ENCODE data around the gene COX10.

COX10 gene

DNA sequence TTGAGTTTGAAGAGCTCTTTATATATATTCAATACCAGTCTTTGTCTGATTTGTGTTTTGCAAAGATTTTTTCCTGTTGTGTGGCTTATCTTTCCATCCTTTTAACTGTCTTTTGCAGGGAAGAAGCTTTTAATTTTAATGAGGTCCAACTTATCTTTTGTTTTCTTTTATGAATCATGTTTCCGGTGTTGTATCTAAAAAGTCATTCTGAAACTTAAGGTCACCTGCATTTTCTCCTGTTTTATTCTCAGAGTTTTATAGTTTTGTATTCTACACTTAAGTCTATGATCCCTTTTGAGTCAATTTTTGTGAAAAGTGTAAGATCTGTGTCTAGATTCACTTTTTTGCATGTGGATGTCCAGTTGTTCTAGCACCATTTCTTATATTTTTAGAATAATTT lies 24.6 kb upstream of the COX10 start:
- DNase-seq (ENCODE audit: low spot score) = no peak
- TF ChIP-seq, protein P1, sequence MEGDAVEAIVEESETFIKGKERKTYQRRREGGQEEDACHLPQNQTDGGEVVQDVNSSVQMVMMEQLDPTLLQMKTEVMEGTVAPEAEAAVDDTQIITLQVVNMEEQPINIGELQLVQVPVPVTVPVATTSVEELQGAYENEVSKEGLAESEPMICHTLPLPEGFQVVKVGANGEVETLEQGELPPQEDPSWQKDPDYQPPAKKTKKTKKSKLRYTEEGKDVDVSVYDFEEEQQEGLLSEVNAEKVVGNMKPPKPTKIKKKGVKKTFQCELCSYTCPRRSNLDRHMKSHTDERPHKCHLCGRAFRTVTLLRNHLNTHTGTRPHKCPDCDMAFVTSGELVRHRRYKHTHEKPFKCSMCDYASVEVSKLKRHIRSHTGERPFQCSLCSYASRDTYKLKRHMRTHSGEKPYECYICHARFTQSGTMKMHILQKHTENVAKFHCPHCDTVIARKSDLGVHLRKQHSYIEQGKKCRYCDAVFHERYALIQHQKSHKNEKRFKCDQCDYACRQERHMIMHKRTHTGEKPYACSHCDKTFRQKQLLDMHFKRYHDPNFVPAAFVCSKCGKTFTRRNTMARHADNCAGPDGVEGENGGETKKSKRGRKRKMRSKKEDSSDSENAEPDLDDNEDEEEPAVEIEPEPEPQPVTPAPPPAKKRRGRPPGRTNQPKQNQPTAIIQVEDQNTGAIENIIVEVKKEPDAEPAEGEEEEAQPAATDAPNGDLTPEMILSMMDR (IDR thresholded peaks at IDR 0.05; ENCODE audit: extremely low read depth, missing control alignments) = no peak

DNA sequence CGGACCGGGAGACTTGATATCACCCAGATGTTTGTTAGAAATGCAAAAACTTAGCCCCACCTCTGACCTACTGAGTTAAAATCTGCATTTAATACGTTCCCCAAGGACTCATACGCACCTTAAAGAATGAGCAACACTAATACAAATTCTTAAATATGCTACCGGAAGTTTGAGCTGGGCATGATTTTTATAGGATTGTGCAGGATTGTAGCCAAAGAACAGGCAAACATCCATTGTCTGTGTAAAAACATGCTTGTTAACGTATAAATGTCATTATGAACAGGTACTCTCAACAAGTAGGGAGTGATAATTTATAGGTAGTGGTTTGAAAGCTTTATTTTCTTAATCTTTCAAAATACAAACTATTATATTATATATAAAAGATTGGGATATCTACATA lies 22.3 kb upstream of the COX10 start:
- no peak for DNase-seq (ENCODE audit: low spot score)
- TF ChIP-seq, protein P1 (IDR thresholded peaks at IDR 0.05; ENCODE audit: extremely low read depth, missing control alignments) = no peak

DNA sequence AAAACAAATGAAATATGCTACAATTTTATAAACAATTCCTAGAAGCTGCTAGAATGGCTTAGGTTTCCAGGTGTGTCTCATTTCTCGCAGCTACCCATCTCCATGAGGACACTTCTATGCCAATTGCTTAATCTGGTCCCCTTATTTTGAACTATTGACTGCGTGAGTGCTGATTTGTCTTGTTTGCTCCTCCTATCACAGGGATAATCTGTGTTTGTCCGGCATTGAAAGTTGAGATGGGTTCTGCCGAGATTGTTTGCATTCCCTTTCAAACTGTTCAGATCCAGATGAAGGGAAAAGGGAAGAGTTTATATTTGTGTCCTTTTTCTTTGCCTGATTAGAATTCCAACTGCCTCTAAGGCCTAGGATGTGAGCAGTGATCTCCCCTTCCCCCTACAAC lies 21.7 kb upstream of the COX10 start:
- no peak for DNase-seq (ENCODE audit: low spot score)
- TF ChIP-seq, protein P1 (IDR thresholded peaks at IDR 0.05; ENCODE audit: extremely low read depth, missing control alignments) = no peak

DNA sequence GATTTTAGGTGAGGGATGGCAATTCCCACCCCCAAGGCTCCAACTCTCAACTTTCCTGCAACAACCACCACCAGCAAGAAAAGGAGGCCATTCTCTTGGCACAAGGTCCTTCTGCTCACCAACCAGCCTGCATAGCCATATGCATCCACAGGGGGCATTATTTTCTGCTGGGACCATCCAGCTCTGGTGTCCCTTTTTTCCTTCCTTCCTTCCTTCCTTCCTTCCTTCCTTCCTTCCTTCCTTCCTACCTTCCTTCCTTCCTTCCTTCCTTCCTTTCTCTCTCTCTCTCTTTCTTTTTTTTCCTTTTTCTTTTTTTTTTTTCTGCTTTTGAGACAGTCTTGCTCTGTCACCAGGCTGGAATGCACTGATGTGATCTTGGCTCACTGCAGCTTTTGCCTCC lies 21.1 kb upstream of the COX10 start:
- DNase-seq (ENCODE audit: low spot score) = no peak
- TF ChIP-seq, protein P1 (IDR thresholded peaks at IDR 0.05; ENCODE audit: extremely low read depth, missing control alignments) = peak; percentile 39

DNA sequence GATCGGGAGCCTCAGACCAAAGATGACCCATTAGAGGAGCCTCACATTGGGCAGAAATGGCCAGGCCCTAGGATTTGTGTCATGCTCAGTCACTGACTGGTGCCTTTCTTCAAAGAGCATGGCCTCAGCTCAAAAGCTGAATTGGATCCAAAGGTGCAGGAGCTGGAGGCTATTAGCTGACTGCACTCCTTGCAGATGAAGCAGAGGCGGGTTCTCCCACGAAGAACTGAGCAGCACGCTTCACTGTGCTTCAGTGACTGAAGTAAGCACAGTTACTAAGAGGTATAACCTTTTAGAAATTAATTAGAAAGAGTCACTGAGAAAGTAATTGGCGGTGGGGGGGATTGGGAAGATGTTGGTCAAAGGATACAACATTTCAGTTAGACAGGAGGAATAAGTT lies 18.7 kb upstream of the COX10 start:
- no peak for DNase-seq (ENCODE audit: low spot score)
- TF ChIP-seq, protein P1 (IDR thresholded peaks at IDR 0.05; ENCODE audit: extremely low read depth, missing control alignments) = no peak

DNA sequence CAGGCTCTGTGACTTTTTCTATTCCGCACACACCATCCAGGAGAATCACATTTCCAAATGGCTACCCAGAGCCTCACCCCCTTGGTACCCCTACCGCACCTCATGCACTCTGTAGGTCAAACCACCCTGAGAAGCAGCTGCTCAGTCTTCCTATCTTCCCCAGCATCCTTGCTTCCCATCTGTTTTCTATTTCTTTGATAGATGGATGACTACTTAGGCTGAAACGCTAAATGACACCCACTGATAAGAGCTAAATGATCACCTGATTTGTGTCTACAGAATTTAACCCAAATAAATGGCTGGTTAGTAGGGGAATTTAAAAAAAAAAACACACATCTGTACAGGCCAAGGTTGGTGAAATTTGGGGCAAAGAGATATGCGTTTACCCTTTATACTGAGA lies 17.6 kb upstream of the COX10 start:
- TF ChIP-seq, protein P1 (IDR thresholded peaks at IDR 0.05; ENCODE audit: extremely low read depth, missing control alignments) = no peak

DNA sequence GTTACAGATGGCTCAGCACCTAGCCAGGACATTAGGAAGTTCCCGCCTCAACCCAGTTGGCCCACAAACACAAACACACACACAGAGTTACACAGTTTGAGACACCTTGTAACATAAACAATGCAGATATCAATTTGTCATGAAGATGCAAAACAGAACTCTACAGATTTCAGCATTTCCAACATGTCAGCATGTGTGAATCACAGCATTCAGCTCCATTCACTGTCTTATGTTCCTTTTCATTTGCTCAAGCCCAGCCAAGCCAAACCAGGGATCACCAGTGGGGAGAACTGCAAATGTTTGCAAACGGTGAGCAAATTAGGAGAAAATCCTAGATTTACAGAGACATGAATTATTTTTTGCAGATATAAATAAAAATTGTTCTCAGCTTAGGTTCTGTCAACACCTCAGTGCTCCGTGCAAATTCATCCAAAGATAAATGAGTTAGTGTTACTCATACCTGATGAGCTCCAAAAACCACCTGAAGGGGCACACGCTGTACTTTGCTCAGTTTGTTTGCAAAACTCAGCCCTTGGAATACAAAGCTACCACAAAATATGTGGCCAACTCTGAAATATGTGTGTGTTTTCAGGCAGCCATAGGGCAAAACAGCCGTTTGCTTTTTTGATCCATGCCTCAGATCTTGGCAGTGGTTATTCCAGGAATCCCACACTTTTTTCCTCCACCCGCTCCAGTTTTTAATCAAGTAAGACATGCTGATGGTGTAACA lies 16.3 kb upstream of the COX10 start:
- no peak for DNase-seq (ENCODE audit: low spot score)

More for the DNA sequence above, 17.6 kb upstream of the COX10 start:
- no peak for DNase-seq (ENCODE audit: low spot score)

More for the DNA sequence above, 16.3 kb upstream of the COX10 start:
- TF ChIP-seq, protein P1 (IDR thresholded peaks at IDR 0.05; ENCODE audit: extremely low read depth, missing control alignments) = no peak

All from GM20000 (cell line).